GM12891 (cell line): ENCODE data around the gene REXO4.
"Not testable (repeated sequence)": the region's sequence is repeated elsewhere in the genome, so short reads cannot be mapped to it uniquely, and the experiment has no call there.

Experiments
- DNase-seq: peaks from one replicate; pipeline ENCODE4 v3.0.0; 2011; ENCODE audit warnings: low spot score; ENCODE audit not compliant: insufficient read length
- FAIRE-seq: peaks from 2 replicates; lab custom pipeline; 2011; peaks lifted over from hg19 to GRCh38; lab: Jason Lieb, UNC
- PAX5 ChIP-seq: IDR thresholded peaks from 2 replicates; pipeline ENCODE4 v1.6.1; 2011; ENCODE audit warnings: low read length, moderate library complexity, mild to moderate bottlenecking; ENCODE audit not compliant: insufficient read depth, severe bottlenecking
- POLR2A ChIP-seq: IDR thresholded peaks from 2 replicates; pipeline ENCODE4 v1.6.1; 2011; ENCODE audit warnings: low read depth, low read length, control low read depth
- POLR2AphosphoS5 ChIP-seq: IDR thresholded peaks from 2 replicates; pipeline ENCODE4 v1.6.1; 2011; ENCODE audit warnings: low read depth, low read length, control low read depth
- POU2F2 ChIP-seq: IDR thresholded peaks from 2 replicates; pipeline ENCODE4 v1.6.1; 2011; ENCODE audit warnings: low read depth, mild to moderate bottlenecking, control low read depth, low read length, moderate library complexity
- SPI1 ChIP-seq: IDR thresholded peaks from 2 replicates; pipeline ENCODE4 v1.6.1; 2011; ENCODE audit warnings: low read depth, low read length, control low read depth
- TAF1 ChIP-seq: IDR thresholded peaks from 2 replicates; pipeline ENCODE4 v1.6.1; 2011; ENCODE audit warnings: low read depth, low read length, control low read depth

REXO4 gene

GRCh38 chr9:133452562-133452961 is 34.8 kb upstream of the REXO4 start:
- no peak for FAIRE-seq

GRCh38 chr9:133451865-133452264 is 34.1 kb upstream of the REXO4 start:
- FAIRE-seq, DNase-seq: not testable (repeated sequence)

More at GRCh38 chr9:133452562-133452961, 34.8 kb upstream of the REXO4 start:
- TF ChIP-seq TAF1, result no peak
- TF ChIP-seq SPI1, result no peak
- no peak for DNase-seq

GRCh38 chr9:133449760-133450159 is 31.9 kb upstream of the REXO4 start:
- FAIRE-seq (no peak), DNase-seq (no peak)
- no peak for TF ChIP-seq TAF1
- no peak for TF ChIP-seq POLR2A
- no peak for TF ChIP-seq POU2F2
- TF ChIP-seq SPI1, result no peak
- no peak for TF ChIP-seq PAX5
- TF ChIP-seq POLR2AphosphoS5, result no peak

- FAIRE-seq, result no peak
Measured at GRCh38 chr9:133448487-133448972, 30.7 kb upstream of the REXO4 start.

DNA sequence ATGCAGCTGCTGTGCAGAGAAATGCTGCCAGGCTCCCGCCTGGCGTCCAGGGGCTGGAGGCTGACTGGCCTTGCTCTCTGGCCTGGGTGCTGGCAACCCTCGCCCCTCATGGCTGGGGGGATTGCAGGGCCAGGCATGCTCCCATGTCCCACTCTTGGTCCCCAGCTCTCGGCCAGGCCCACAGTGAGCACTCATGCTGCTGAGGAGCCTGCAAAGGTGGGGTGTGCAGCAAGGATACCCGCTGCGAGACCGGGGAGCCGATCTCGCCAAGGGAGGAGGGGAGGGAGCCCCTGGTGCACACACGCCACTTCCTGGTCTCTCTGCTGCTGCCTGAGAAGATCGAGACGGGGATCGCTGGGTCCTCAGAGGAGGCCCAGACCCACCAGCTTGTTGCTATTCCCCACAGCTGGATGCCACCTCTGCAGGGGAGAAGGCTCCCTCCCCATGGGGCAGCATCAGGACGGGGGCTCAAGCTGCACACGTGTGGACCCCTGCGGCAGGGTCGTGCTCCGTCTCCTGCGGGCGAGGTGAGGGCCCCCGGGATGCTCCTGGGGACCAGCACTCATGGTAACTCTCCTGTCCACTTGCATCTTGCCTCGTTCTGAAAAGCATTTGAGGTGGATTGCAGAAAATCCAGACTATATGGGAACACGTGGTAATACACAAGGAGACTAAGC is 27.6 kb upstream of the REXO4 start:
- DNase-seq (no peak), FAIRE-seq (no peak)
- TF ChIP-seq POU2F2, result no peak
- TF ChIP-seq PAX5, result no peak
- no peak for TF ChIP-seq POLR2A
- TF ChIP-seq SPI1, result no peak
- no peak for TF ChIP-seq POLR2AphosphoS5
- no peak for TF ChIP-seq TAF1

More at GRCh38 chr9:133448487-133448972, 30.7 kb upstream of the REXO4 start:
- no peak for DNase-seq
- TF ChIP-seq PAX5 (no peak), POLR2AphosphoS5 (no peak), POU2F2 (no peak), TAF1 (no peak), SPI1 (no peak), POLR2A (no peak)

DNA sequence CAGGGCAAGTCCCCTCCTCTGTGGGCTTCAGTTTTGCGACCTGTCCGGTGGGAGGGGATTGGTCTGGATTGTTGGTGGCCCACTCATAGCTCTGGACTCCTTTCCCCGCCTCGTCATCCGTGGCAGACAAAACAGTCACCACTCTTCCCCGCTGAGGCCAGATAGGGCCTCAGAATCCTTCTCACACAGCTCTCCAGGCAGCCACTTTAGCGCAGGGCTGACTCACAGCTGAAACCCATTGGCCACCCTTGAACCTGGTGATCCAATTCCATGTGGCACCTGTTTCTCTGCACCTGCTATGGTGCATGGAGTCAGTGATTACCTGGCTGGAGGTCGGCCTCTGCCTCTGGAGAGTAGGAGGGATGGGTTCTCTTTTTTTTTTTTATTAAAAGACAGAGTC is 26.2 kb upstream of the REXO4 start:
- TF ChIP-seq PAX5 (no peak), POLR2AphosphoS5 (no peak), POU2F2 (no peak), SPI1 (no peak), POLR2A (no peak), TAF1 (no peak)
- DNase-seq, result no peak
- FAIRE-seq, result no peak

- TF ChIP-seq TAF1 (no peak), POU2F2 (no peak), PAX5 (no peak), POLR2AphosphoS5 (no peak), POLR2A (no peak), SPI1 (no peak)
- DNase-seq, result no peak
- FAIRE-seq, result no peak
Measured at GRCh38 chr9:133443248-133443647, 25.4 kb upstream of the REXO4 start.

DNA sequence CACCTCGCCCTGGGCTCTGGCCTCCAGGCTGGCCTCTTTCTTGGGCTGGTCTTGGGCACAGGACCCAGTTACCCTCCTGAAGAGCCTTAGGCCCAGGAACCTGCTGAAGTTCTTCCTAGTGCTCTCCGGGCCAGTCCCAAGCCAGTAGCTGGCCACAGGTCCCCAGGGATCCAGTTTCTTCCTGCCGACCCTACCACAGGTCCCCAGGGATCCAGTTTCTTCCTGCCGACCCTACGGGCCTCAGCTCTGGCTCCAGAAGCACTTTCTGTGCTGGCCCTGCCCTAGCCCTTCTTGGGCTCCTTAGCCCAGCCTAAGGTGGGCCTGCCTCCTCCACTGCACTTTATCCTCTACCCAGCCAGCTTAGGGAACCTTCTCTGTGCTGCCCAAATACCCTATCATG is 23.8 kb upstream of the REXO4 start:
- DNase-seq (no peak), FAIRE-seq (no peak)
- no peak for TF ChIP-seq SPI1
- TF ChIP-seq POU2F2, result no peak

DNA sequence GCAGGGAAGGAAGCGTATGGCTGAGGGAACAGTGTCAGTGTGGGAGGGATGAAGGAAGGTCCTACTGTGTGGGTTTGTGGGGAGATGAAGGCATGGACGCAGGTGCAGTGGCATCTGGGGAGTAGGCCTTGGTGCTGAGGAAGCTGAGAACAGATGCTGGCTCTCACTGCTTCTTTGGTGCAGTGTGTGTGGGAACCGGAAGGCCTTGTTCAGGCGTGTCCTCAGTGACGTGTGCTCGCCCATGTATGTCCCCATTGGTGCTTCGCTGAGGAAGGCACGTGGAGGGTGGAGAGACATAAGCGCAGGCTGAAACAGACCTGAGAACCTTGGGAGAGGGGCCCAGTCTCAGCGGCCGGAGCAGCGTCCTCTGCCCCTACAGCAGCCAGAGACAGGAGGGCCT is 23.1 kb upstream of the REXO4 start:
- peak; percentile 98 for FAIRE-seq
- peak; percentile 87 for DNase-seq
- TF ChIP-seq TAF1, result no peak
- 0 out of 2 replicates have a peak, but pooled peaks have one; percentile 19 for TF ChIP-seq SPI1
- no peak for TF ChIP-seq POLR2AphosphoS5
- TF ChIP-seq POU2F2, result 0 out of 2 replicates have a peak, but pooled peaks have one; percentile 18
- TF ChIP-seq POLR2A, result peak; percentile 48; the same call in 1 of the 2 replicates
- TF ChIP-seq PAX5, result no peak

- FAIRE-seq (no peak), DNase-seq (no peak)
- TF ChIP-seq POLR2A (no peak), SPI1 (no peak), PAX5 (no peak), TAF1 (no peak), POLR2AphosphoS5 (no peak), POU2F2 (no peak)
Measured at GRCh38 chr9:133439337-133439736, 21.5 kb upstream of the REXO4 start.

- peak; percentile 73 for FAIRE-seq
- TF ChIP-seq POLR2AphosphoS5, result no peak
- no peak for TF ChIP-seq SPI1
- TF ChIP-seq POLR2A, result no peak
- TF ChIP-seq PAX5, result no peak
- TF ChIP-seq POU2F2, result no peak
- TF ChIP-seq TAF1, result no peak
- peak; percentile 60 for DNase-seq
Measured at GRCh38 chr9:133437753-133438531, 20.1 kb upstream of the REXO4 start.
